Psoas muscle (tissue), 8 donors: ENCODE results near the gene UCHL5. TPM values are rescaled to one million over a fixed set of nuclear protein-coding genes. Genes with fewer than 3 reads are reported as not detected.
"Not testable (repeated sequence)": the region's sequence is repeated elsewhere in the genome, so short reads cannot be mapped to it uniquely, and the experiment has no call there.

Source experiments
- ATAC-seq, 4 donors: fragments of 200-7000 bp; cut with Tn5 transposase; one replicate each; pipeline ENCODE4 v1.9.1; 2020; ENCODE audit warnings: moderate library complexity in 3 of 4, mild to moderate bottlenecking in 2 of 4
- DNase-seq, 2 donors: peaks; one replicate each; pipeline ENCODE4 v3.0.0-alpha.2; 2020
- H3K27ac ChIP-seq: fragments of 200-600 bp; one replicate; pipeline ENCODE4 v1.8.0; 2022
- H3K27me3 ChIP-seq, 3 donors: fragments of 200-600 bp in 1 of 3; one replicate each; pipeline versions ENCODE4 v1.6.1 to v1.8.0; 2013 to 2022; ENCODE audit warnings: low read length in 2 of 3, mild to moderate bottlenecking in 2 of 3, moderate library complexity in 1 of 3; ENCODE audit not compliant: insufficient read depth in 3 of 3
- H3K36me3 ChIP-seq, 2 donors: fragments of 200-600 bp in 1 of 2; one replicate each; pipeline versions ENCODE4 v1.6.1 to v1.8.0; 2013 to 2022; ENCODE audit warnings: low read depth in 1 of 2, mild to moderate bottlenecking in 1 of 2, moderate library complexity in 1 of 2; ENCODE audit not compliant: insufficient read depth in 1 of 2
- H3K4me1 ChIP-seq: fragments of 200-600 bp; one replicate; pipeline ENCODE4 v1.8.0; 2022
- H3K4me3 ChIP-seq: fragments of 200-600 bp; one replicate; pipeline ENCODE4 v1.8.0; 2022; ENCODE audit warnings: mild to moderate bottlenecking
- H3K9me3 ChIP-seq: fragments of 200-600 bp; one replicate; pipeline ENCODE4 v1.8.0; 2022
- WGBS, 3 donors: extraction: QIAGEN DNeasy Blood & Tissue Kit; methylation state at CpG; one replicate each; pipeline versions ENCODE4 v1.1.6 to v1.1.7; 2013; 5-methylcytosine and 5-hydroxymethylcytosine counted together
- intact Hi-C, 2 donors: fragments of 100-400 bp; cut with DNase I; formaldehyde crosslinking; loops; one replicate each; pipeline versions ENCODE4 v1.11.0 to v1.14.2; 2022
- polyA plus RNA-seq, 3 donors: library from polyadenylated mRNA; stranded (reverse); fragments of 200-250 nt; gene quantifications; one replicate each; pipeline ENCODE4 v1.2.3, GENCODE V29; 2013
- total RNA-seq, 4 donors: library from RNA; stranded (reverse); fragmentation: NEBNext Ultra II Directional in 2 of 4; extraction: Animal tissue kit (Norgen Biotek cat#: 25700) in 2 of 4; gene quantifications; one replicate each; pipeline versions ENCODE4 v1.2.1 to v1.2.4, GENCODE V29; 2021 to 2023
- TF ChIP-seq, protein P1 (sequence below): fragments of 200-600 bp; IDR thresholded peaks from one replicate; pipeline ENCODE4 v1.8.0; 2022; ENCODE audit warnings: antibody characterized with exemption
- donor health status: healthy with polysubstance abuse.
- donor health status: DM: no; HTN: no; CAD: no; lungs with moderate emphysema.
- donor health status: Bipolar disorder and iron deficiency.
- donor health status: healthy.
- donor health status: DM: yes; HTN: yes; CAD: no.
- donor health status: DM: no; HTN: no; CAD: no.
- donor health status: DM: no; HTN: no; CAD: no.
- donor health status: DM: yes; HTN: yes; CAD: no.

UCHL5 gene
- total and polyA plus RNA-seq, 7 donors = 18.6 to 44.2 (median 32.3) TPM

- H3K27ac ChIP-seq = no peak overlapping the region
- H3K4me1 ChIP-seq = no peaks in the 10 kb centered on the region
- no peak overlapping the region for H3K4me3 ChIP-seq
- intact Hi-C loops = no loop called here
- ATAC-seq (no peak), DNase-seq (no peak)
- no peaks in the 10 kb centered on the region for H3K9me3 ChIP-seq
- H3K27me3 ChIP-seq = no peaks in the 10 kb centered on the region
- no peaks in the 10 kb centered on the region for H3K36me3 ChIP-seq
- TF ChIP-seq, protein P1, sequence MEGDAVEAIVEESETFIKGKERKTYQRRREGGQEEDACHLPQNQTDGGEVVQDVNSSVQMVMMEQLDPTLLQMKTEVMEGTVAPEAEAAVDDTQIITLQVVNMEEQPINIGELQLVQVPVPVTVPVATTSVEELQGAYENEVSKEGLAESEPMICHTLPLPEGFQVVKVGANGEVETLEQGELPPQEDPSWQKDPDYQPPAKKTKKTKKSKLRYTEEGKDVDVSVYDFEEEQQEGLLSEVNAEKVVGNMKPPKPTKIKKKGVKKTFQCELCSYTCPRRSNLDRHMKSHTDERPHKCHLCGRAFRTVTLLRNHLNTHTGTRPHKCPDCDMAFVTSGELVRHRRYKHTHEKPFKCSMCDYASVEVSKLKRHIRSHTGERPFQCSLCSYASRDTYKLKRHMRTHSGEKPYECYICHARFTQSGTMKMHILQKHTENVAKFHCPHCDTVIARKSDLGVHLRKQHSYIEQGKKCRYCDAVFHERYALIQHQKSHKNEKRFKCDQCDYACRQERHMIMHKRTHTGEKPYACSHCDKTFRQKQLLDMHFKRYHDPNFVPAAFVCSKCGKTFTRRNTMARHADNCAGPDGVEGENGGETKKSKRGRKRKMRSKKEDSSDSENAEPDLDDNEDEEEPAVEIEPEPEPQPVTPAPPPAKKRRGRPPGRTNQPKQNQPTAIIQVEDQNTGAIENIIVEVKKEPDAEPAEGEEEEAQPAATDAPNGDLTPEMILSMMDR = no peak
- 97% methylated on average over 3 of the region's 3 CpGs for WGBS, 3 donors
Measured at GRCh38 chr1:193036337-193037047, 22.7 kb downstream of the UCHL5 start.

- intact Hi-C loops = no loop called here
- H3K4me3 ChIP-seq = no peak overlapping the region
- no peak overlapping the region for H3K27ac ChIP-seq
- no peaks in the 10 kb centered on the region for H3K27me3 ChIP-seq
- H3K4me1 ChIP-seq = no peaks in the 10 kb centered on the region
- no peaks in the 10 kb centered on the region for H3K9me3 ChIP-seq
- TF ChIP-seq, protein P1 = no peak
- ATAC-seq (no peak), DNase-seq (no peak)
- H3K36me3 ChIP-seq = peaks cover 0 to 8% of the 10 kb centered on the region in 2 donors
Measured at GRCh38 chr1:193033610-193034009, 25.6 kb downstream of the UCHL5 start.

DNA sequence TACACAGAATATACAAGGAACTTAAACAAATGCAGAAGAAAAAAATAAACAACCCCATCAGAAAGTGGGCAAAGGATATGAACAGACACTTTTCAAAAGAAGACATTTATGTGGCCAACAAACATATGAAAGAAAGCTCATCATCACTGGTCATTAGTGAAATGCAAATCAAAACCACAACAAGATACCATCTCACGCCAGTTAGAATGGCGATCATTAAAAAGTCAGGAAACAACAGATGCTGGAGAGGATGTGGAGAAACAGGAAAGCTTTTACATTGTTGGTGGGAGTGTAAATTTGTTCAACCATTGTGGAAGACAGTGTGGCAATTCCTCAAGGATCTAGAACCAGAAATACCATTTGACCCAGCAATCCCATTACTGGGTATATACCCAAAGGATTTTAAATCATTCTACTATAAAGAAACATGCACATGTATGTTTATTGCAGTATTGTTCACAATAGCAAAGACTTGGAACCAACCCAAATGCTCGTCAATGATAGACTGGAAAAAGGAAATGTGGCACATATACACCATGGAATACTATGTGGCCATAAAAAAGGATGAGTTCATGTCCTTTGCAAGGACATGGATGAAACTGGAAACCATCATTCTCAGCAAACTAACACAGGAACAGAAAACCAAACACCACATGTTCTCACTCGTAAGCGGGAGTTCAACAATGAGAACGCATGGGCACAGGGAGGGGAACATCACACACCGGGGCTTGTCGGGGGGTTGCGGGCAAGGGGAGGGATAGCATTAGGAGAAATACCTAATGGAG, 26.3 kb downstream of the UCHL5 start:
- DNase-seq, H3K27me3 ChIP-seq, ATAC-seq, H3K4me3 ChIP-seq, intact Hi-C loops, H3K27ac ChIP-seq, H3K4me1 ChIP-seq, H3K9me3 ChIP-seq: not testable (repeated sequence)
- H3K36me3 ChIP-seq = peaks cover 0 to 12% of the 10 kb centered on the region in 2 donors
- WGBS, 3 donors = 95 to 98% (median 97%) methylated on average over 9 of the region's 9 CpGs

GRCh38 chr1:193031431-193031830, 27.7 kb downstream of the UCHL5 start:
- Histone ChIP-seq H3K9me3 (no peaks in the 10 kb centered on the region), H3K36me3 (peaks cover 0 to 24% of the 10 kb centered on the region in 2 donors), H3K4me1 (no peaks in the 10 kb centered on the region), H3K27me3 (no peaks in the 10 kb centered on the region), H3K4me3 (no peak overlapping the region), H3K27ac (no peak overlapping the region)
- DNase-seq (no peak), ATAC-seq (no peak)
- intact Hi-C loops = no loop called here
- WGBS, 3 donors = 92 to 99% (median 98%) methylated on average over 2 of the region's 2 CpGs
- TF ChIP-seq, protein P1 = no peak

GRCh38 chr1:193030280-193030679, 28.9 kb downstream of the UCHL5 start:
- TF ChIP-seq, protein P1 = no peak
- Histone ChIP-seq H3K4me1 (no peaks in the 10 kb centered on the region), H3K4me3 (no peak overlapping the region), H3K27me3 (no peaks in the 10 kb centered on the region), H3K36me3 (peaks cover 0 to 36% of the 10 kb centered on the region in 2 donors), H3K27ac (no peak overlapping the region), H3K9me3 (no peaks in the 10 kb centered on the region)
- DNase-seq (no peak), ATAC-seq (no peak)
- 80 to 90% (median 85%) methylated on average over 1 of the region's 1 CpG for WGBS, 3 donors
- intact Hi-C loops = no loop called here
